IMR-90 (cell line): ENCODE results near the gene CLUH.

Source experiments
- CEBPB ChIP-seq: IDR thresholded peaks from 2 replicates; pipeline ENCODE4 v1.6.1; 2012; ENCODE audit warnings: low read depth, low read length, improper control_type of control experiment
- POLR2A ChIP-seq: IDR thresholded peaks from 2 replicates; pipeline ENCODE4 v1.6.1; 2012; ENCODE audit warnings: mild to moderate bottlenecking, low read depth, low read length
- RAD21 ChIP-seq: IDR thresholded peaks from 2 replicates; pipeline ENCODE4 v1.6.1; 2012; ENCODE audit warnings: low read length, improper control_type of control experiment
- RFX5 ChIP-seq: IDR thresholded peaks from 2 replicates; pipeline ENCODE4 v1.8.0; 2012; ENCODE audit warnings: low read depth, mild to moderate bottlenecking, low read length, moderate library complexity
- SMC3 ChIP-seq: fragments of 150-350 bp; IDR thresholded peaks from 2 replicates; pipeline ENCODE4 v1.6.1; 2016; ENCODE audit warnings: low read depth, mild to moderate bottlenecking, antibody characterized with exemption, low read length, moderate library complexity
- USF2 ChIP-seq: fragments of 150-350 bp; IDR thresholded peaks from 2 replicates; pipeline ENCODE4 v1.6.1; 2017; ENCODE audit warnings: mild to moderate bottlenecking, antibody characterized with exemption, low read length, low read depth
- TF ChIP-seq, protein P1 (sequence below): conservative IDR thresholded peaks from 2 replicates; pipeline ENCODE4 v1.5.1; 2012; ENCODE audit warnings: mild to moderate bottlenecking, low read depth, low read length, improper control_type of control experiment

GRCh38 chr17:2713881-2714280 lies 2.3 kb upstream of the CLUH start:
- TF ChIP-seq, protein P1, sequence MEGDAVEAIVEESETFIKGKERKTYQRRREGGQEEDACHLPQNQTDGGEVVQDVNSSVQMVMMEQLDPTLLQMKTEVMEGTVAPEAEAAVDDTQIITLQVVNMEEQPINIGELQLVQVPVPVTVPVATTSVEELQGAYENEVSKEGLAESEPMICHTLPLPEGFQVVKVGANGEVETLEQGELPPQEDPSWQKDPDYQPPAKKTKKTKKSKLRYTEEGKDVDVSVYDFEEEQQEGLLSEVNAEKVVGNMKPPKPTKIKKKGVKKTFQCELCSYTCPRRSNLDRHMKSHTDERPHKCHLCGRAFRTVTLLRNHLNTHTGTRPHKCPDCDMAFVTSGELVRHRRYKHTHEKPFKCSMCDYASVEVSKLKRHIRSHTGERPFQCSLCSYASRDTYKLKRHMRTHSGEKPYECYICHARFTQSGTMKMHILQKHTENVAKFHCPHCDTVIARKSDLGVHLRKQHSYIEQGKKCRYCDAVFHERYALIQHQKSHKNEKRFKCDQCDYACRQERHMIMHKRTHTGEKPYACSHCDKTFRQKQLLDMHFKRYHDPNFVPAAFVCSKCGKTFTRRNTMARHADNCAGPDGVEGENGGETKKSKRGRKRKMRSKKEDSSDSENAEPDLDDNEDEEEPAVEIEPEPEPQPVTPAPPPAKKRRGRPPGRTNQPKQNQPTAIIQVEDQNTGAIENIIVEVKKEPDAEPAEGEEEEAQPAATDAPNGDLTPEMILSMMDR = no peak
- TF ChIP-seq POLR2A (no peak), CEBPB (no peak), SMC3 (no peak), RFX5 (no peak), USF2 (no peak), RAD21 (no peak)
